HG03135 (cell line): ENCODE results near the gene ARL8A.

Experiments
- ATAC-seq: cut with Tn5 transposase; IDR thresholded peaks from one replicate; pipeline ENCODE4 v1.9.1; 2021; ENCODE audit warnings: mild to moderate bottlenecking, moderate library complexity; ENCODE audit not compliant: unreplicated experiment

Gene ARL8A

DNA sequence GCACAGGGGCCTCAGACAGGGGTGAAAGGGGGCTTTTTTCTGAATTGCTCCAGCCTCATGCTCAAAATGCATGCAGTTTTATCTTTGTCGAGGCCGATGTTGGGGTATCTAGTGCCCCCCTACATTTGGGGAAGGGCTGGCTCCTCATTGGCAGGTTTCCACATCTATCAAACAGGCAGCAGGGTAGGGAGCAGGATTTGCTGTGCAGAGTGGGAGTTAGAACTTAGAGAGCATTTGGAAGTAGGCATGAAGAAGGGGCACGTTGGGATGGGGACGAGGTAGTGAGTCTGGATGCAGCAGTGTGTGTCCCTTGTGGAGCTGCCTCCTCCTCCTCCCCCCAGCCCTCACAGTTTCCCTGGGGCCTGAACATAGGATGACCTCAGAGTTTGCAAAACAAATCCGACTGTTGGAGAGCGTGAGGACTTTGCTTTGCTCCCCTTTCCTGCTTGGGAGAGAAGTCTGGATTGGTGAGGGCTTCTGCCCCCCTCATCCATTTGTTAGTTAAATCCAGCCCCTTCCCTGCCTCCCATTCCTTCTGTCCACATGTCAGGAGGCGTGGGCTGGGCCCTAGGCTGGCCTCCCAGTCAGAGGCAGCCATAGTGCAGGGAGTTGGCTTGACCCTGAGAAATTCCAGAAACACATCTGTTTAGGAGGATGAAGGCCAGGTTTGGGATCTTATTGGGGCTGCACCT is 58.7 kb downstream of the ARL8A start:
- ATAC-seq, result no peak

DNA sequence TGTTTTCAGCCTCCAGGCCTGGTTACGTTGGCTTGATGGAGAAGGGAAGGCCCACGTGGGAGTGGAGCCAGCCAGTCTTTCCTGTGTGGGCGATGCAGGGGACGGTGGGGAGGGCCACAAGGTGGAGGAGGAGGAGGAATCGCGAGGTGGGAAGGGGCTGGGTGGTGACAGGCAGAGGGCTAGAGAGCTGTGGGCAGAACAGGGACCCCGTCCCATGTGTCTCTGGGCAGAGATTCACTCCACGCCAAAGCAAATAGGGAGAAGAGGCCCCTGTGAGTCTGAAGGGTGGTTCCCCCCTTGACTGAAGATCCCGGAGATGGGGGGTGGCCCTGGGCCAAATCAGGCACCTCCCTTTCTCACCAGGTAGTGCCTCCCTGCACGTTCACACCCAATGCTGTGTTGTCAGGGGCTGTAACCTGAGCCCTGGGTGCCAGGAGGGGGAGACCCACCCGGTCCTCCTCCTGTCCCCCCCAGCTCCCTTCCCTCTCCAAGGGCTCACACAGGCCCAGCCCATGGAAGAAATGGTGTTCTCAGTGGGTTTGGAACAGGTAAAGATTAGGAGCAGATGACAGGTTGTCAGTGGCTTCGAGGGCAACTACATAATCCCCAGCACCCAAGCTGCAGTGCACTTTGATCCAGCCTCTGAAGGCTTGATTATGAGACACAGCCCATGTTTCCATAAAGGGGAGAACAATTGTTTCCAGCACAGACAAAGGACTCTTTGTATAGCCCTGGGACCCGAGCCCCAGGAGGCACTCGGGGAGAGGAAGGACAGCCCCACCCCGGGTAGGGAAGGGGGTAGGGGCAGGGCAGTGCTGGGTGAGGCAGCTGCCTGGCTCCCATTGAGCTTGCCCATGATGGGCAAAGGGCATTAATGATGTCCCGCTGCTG is 59.5 kb downstream of the ARL8A start:
- ATAC-seq, result no peak
